Measurements from ENCODE around the gene QPCT.
"Not testable (repeated sequence)": the region's sequence is repeated elsewhere in the genome, so short reads cannot be mapped to it uniquely, and the experiment has no call there.

Gene QPCT

GRCh38 chr2:37394796-37395555 lies 50.5 kb downstream of the QPCT start:
- DNase-seq = no peak

DNA sequence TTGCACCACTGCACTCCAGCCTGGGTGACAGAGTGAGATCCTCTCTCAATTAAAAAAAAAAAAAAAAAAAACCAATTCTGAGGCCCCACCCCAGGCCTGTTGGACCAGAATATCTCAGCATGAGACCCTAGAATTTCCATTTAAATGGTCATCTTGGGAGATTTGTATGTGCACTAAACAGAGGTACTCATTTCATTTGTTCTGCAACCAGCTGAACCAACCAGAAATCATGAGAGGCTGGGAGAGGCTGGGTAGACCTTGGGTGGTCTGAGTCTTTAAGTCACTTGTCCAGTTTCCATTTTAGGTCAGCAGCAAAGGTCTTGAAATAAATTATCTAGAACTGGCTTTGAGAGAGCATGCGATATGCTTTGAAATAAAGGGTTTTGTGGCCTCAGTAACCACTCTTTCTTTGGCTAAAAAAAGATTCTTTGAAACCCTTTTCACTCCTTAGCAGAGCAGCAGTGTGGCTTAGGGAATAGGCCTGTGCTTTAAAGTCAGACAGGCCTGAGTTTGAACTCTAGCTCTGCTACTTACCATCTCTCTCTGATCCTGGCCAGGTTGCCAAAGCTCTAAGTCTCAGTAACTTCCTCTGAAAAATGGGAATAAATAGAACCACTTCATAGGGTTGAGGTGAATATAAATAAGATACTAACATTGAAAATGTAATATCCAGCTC lies 52.6 kb downstream of the QPCT start:
- DNase-seq = no peak

DNA sequence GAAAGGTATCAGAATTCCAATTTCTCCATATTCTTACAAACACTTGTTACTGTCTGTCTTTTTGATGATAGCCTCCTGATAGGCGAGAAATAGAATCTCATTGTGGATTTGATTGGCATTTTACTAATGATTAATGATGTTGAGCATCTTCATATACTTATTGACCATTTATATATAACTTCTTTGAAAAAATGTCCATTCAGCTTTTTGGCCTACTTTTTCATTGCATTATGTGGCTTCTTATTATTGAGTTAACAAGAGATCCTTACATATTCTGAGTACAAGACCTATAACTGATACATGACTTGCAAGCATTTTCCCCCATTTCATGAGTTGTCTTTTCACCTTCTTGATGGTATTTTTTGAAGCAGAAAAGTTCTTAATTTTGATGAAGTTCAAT lies 54.6 kb downstream of the QPCT start:
- no peak for DNase-seq

DNA sequence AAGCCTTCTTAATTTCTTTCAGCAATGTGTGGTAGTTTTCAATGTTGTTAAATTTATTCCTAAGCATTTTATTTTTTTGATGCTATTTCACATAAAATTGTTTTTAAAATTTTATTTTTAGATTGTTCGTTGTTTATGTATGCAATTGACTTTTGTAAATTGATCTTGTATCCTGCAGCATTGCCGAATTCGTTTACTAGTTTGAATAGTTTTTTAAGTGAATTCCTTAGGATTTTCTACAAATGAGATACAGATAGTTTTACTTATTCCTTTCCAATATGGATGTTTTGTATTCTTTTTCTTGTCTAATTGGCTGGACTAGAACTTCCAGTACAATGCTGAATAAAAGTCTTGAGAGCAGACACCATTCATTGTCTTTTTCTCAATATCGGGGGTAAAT lies 55.6 kb downstream of the QPCT start:
- no peak for DNase-seq

DNA sequence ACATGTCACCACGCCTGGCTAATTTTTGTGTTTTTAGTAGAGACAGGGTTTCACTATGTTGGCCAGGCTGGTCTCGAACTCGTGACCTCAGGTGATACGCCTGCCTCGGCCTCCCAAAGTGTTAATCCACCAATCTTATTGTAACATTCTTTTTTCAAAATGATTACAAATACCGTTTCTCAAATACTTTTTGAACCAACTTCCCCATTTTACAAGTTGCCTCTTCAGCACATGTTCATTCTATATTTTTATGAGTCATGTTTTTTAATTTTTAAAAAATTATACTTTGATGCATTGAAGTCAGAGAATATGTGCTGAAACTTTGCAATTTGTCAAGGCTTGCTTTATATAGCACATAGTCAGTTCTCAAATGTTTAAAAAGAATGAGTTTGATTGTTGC lies 58.2 kb downstream of the QPCT start:
- DNase-seq = no peak

- no peak for DNase-seq
Measured at GRCh38 chr2:37405781-37406180, 61.4 kb downstream of the QPCT start.

GRCh38 chr2:37412231-37412630 lies 67.8 kb downstream of the QPCT start:
- no peak for DNase-seq

GRCh38 chr2:37413911-37414469 lies 69.6 kb downstream of the QPCT start:
- not testable (repeated sequence) for DNase-seq

DNA sequence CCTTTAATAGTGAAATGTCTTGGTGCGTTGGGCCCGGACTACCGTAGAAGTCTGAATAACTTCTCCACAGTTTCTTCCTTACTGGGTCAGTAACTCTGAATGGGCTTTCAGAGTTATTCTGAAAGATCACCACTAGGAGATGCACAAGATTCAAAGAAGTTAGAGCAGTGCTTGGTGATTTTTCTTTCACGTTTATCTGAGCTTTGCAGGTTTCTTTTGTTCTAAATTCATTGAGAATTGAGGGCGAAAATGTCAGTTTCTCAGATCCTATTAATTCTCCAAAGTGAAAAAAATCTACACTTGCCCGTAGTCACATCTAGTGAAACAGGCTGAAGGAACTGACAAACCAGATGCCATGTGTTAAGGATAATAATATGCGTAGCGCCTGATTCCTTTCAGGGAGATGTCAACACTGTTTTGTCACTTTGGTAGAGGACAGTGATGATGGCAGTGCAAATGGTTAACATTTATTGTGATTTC lies 70.1 kb downstream of the QPCT start:
- peak; percentile 48 for DNase-seq

GRCh38 chr2:37415128-37415820 lies 70.8 kb downstream of the QPCT start:
- no peak for DNase-seq

DNA sequence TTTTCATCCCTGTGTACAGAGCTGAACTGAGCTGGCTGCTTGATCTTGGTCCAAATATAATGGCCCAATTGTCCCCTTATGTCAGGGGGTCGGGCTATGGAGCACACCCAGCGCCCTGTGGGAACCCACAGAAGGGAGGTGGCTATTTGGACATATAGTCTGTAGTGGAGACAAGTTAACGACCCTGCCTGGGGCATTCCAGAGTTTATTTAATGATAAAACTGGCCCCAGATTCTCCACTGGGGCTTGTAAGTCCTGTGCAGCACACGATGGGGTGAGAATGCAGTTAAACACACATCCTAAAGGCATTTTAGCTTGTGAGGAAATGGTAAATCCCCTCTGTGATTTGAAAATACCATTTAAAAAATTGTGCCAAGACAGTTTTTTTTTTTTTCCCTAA lies 72.9 kb downstream of the QPCT start:
- no peak for DNase-seq

DNA sequence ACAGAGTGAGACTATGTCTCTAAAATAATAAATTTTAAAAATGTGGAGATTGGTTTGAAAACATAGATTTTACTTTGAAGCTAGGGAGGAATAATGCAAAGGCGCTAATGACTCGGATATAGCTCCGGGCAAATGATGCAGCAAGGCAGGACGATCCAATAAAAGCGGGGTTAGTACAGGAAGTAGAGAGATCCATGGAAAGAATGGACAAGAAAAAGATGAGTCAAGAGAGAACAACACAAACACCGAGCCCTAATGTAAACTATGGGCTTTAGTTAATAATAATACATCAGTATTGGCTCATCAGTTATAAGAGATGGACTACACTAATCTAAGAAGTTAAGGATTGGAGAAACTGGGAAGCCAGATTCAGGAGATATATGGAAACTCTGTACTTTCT lies 74.5 kb downstream of the QPCT start:
- no peak for DNase-seq

DNA sequence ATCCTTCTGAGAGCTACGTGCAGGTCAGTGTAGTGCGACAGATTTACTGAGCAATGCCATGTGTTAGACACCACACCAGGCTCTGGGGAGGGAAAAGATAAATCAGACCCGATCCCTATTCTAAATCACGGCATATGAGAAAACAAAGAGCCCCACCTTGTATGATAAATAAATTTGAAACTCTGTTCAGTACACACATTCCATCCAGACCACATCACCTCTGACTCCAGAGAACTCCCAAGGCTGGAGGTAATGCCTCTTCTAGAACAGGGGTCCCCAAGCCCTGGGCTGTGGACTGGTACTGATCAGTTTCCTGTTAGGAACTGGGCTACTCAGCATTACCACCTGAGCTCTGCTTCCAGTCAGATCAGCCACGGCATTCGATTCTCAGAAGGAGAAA lies 77.3 kb downstream of the QPCT start:
- no peak for DNase-seq

DNA sequence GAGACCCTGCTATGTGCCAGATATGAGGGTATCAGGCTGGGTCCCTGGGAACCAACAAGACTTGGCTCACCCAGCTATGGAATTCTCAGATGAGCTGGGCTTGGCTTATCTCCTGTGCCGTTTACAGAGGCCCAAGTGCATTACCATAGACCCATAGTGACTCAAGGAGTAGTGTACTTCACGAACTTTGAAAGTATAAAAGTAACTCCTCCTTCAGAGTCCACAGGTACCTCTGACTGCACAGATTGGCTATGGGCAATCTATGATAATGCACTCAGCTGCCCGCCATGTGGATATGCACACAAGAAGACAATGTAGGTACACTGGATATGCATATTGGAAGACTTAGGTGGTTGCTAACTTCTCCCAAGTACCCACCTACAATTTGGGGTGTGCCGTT lies 78.4 kb downstream of the QPCT start:
- DNase-seq = no peak
